ENCODE results near the gene AGBL4.

Gene AGBL4

GRCh38 chr1:48906164-48906563 is 1117.6 kb downstream of the AGBL4 start:
- in situ Hi-C loops (cut with HindIII; ENCODE audit: low pct_ligation_motif_present, low pct_unique_long_range_greater_than_20kb, low sequenced_read_pairs) = no loop called here
- no peak for DNase-seq

- in situ Hi-C loops (cut with HindIII; ENCODE audit: low pct_ligation_motif_present, low pct_unique_long_range_greater_than_20kb, low sequenced_read_pairs) = no loop called here
- DNase-seq = no peak
Observed at GRCh38 chr1:48903291-48903690, 1120.5 kb downstream of the AGBL4 start.

DNA sequence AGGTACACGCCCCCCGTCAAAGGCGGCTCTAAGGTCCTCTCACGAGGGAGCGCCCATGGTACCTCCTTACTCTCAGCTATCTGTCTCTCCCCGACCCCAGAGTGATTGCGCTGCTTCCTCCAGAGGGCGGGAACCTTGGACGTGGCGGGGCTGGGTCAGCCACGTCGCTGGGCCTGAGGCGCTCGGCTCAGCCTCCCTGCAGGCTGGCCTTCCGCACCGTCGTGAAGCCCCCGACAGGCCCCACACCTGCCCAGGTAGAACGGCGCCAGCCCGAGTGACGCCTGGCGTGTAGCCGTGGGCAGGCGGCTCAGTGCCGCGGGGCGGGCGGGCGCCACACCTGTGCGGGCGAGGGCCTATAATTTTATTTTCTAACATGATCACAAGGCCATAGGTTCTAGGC is 1124.9 kb downstream of the AGBL4 start:
- no peak for DNase-seq
- in situ Hi-C loops (cut with HindIII; ENCODE audit: low pct_ligation_motif_present, low pct_unique_long_range_greater_than_20kb, low sequenced_read_pairs) = no loop called here

- in situ Hi-C loops (cut with HindIII; ENCODE audit: low pct_ligation_motif_present, low pct_unique_long_range_greater_than_20kb, low sequenced_read_pairs) = no loop called here
- DNase-seq = no peak
Observed at GRCh38 chr1:48889615-48890014, 1134.1 kb downstream of the AGBL4 start.

DNA sequence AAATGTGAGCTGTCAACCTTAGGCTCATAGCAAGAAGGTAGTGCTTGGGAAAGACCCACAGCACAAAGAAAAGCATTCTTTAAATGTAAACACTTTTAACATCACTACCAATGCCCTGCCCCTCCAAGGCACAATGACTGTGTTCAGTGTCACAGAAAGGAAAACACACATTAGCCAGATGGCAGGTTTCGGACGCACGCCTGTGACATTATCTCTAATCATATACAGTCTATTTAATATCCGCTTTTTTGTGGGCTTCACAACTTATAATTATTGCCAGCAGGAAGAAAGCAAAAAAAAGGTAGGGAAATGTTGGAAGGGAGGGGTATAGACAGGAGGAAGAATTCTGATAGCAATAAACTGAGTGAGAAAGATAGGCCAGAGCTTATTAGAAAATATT is 1134.7 kb downstream of the AGBL4 start:
- DNase-seq = no peak
- in situ Hi-C loops (cut with HindIII; ENCODE audit: low pct_ligation_motif_present, low pct_unique_long_range_greater_than_20kb, low sequenced_read_pairs) = no loop called here

- in situ Hi-C loops (cut with HindIII; ENCODE audit: low pct_ligation_motif_present, low pct_unique_long_range_greater_than_20kb, low sequenced_read_pairs) = no loop called here
- DNase-seq = no peak
Observed at GRCh38 chr1:48887796-48888195, 1136.0 kb downstream of the AGBL4 start.

GRCh38 chr1:48882020-48882419 is 1141.7 kb downstream of the AGBL4 start:
- in situ Hi-C loops (cut with HindIII; ENCODE audit: low pct_ligation_motif_present, low pct_unique_long_range_greater_than_20kb, low sequenced_read_pairs) = no loop called here
- DNase-seq = no peak

DNA sequence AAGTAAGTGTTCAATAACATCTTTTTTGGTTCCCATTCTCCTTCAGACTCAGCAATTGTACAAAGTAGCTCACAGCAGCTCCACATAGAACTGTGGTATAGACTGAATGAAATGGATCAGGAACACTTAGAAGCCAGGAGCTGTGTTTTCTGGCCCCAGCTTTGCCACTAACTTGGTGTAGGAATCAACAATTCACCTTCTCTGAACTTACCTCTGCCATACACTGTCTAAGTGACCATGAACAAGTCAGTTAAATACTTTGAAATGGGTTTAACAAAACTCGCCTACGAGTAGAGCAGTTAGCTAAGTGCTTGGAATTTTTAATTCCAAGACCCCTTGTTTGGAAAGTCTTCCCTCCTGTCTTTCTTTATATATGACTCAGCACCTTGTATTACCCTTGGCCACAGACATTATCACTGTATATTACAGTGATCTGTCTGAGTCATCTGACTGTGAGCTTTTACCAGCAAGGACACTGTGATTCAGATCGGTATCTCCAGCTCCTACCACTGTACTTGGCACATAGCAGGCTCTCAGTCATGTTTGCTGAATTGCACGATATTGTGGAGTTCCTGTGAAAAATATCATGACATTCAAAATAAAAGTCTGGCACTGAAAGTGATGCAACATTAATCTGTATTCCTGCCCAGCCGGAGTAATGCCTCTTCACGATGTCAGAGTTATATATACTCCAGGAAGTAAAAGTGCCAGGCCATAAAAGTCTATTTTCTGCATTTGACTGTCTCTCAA is 1145.4 kb downstream of the AGBL4 start:
- in situ Hi-C loops (cut with HindIII; ENCODE audit: low pct_ligation_motif_present, low pct_unique_long_range_greater_than_20kb, low sequenced_read_pairs) = no loop called here
- peak; percentile 78 for DNase-seq

GRCh38 chr1:48876330-48876785 is 1147.4 kb downstream of the AGBL4 start:
- DNase-seq = no peak
- in situ Hi-C loops (cut with HindIII; ENCODE audit: low pct_ligation_motif_present, low pct_unique_long_range_greater_than_20kb, low sequenced_read_pairs) = no loop called here

GRCh38 chr1:48875552-48876329 is 1148.0 kb downstream of the AGBL4 start:
- no peak for DNase-seq
- in situ Hi-C loops (cut with HindIII; ENCODE audit: low pct_ligation_motif_present, low pct_unique_long_range_greater_than_20kb, low sequenced_read_pairs) = no loop called here

DNA sequence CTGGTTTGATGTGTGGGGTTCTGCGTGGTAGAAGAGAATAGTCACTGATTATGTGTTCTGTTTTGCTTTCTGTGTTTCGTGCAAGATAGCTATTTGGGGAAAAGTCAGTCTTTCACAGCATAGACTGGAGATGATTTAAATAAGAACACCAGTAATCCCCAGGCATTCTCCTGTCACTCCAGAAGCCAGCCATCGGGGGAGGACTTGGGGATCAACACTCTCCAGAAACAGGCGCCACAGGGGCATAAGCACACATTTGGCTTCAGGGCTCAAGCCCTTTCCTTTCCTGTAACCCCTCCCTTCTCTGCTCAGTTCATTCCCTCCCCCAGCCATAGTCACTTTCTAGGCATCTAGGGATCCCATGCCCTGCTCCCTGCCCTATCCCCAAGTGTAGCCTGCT is 1149.8 kb downstream of the AGBL4 start:
- DNase-seq = no peak
- in situ Hi-C loops (cut with HindIII; ENCODE audit: low pct_ligation_motif_present, low pct_unique_long_range_greater_than_20kb, low sequenced_read_pairs) = no loop called here

GRCh38 chr1:48870596-48870995 is 1153.2 kb downstream of the AGBL4 start:
- DNase-seq = peak; percentile 31
- in situ Hi-C loops (cut with HindIII; ENCODE audit: low pct_ligation_motif_present, low pct_unique_long_range_greater_than_20kb, low sequenced_read_pairs) = no loop called here

- no peak for DNase-seq
- in situ Hi-C loops (cut with HindIII; ENCODE audit: low pct_ligation_motif_present, low pct_unique_long_range_greater_than_20kb, low sequenced_read_pairs) = no loop called here
Observed at GRCh38 chr1:48869116-48869893, 1154.4 kb downstream of the AGBL4 start.

GRCh38 chr1:48864913-48865312 is 1158.8 kb downstream of the AGBL4 start:
- no peak for DNase-seq
- in situ Hi-C loops (cut with HindIII; ENCODE audit: low pct_ligation_motif_present, low pct_unique_long_range_greater_than_20kb, low sequenced_read_pairs) = no loop called here

DNA sequence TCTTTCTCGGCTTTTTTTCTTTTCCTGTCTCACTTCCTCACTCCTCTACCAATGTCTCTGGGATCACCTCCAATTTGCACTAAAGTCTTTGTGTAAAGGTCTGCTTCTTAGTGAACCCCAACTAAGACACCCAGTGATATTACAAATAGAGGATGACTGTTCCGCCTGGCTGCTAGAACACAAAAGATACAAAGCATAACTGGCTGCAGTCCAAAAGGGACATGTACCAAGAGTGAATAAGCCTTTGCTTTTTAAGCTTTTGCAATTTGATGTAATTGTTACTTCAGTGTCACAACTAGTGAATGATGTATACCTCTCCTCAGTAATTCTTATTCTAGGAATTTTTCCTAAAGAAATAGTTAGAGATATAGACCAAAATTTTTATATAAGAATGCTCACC is 1164.3 kb downstream of the AGBL4 start:
- no peak for DNase-seq
- in situ Hi-C loops (cut with HindIII; ENCODE audit: low pct_ligation_motif_present, low pct_unique_long_range_greater_than_20kb, low sequenced_read_pairs) = no loop called here

- in situ Hi-C loops (cut with HindIII; ENCODE audit: low pct_ligation_motif_present, low pct_unique_long_range_greater_than_20kb, low sequenced_read_pairs) = no loop called here
- no peak for DNase-seq
Observed at GRCh38 chr1:48858200-48858920, 1165.4 kb downstream of the AGBL4 start.

GRCh38 chr1:48853006-48853405 is 1170.7 kb downstream of the AGBL4 start:
- peak; percentile 62 for DNase-seq
- in situ Hi-C loops (cut with HindIII; ENCODE audit: low pct_ligation_motif_present, low pct_unique_long_range_greater_than_20kb, low sequenced_read_pairs) = no loop called here

DNA sequence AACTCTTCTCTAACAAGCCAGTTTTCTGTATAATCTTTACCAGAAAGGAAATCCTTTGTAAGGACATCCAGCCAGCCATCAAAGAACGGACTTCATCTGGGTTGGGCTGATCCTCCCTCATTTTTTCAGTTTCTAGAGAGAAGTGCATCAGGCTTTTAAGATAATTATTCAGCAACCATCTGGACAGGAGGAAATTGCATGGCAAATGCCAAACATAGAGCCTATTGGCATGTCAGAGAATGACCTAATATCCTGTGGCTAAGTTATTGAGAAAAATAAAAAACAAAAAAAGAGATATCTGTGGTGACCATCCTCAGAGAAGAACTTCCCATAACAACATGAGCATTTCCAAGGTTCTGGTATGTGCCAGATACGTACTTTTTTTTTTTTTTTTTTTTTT is 1172.1 kb downstream of the AGBL4 start:
- no peak for DNase-seq
- in situ Hi-C loops (cut with HindIII; ENCODE audit: low pct_ligation_motif_present, low pct_unique_long_range_greater_than_20kb, low sequenced_read_pairs) = no loop called here

GRCh38 chr1:48848035-48848434 is 1175.7 kb downstream of the AGBL4 start:
- no peak for DNase-seq
- in situ Hi-C loops (cut with HindIII; ENCODE audit: low pct_ligation_motif_present, low pct_unique_long_range_greater_than_20kb, low sequenced_read_pairs) = no loop called here
